Mesangial cell (primary cell): ENCODE data around the gene RABL2B. TPM values are rescaled to one million over a fixed set of nuclear protein-coding genes. Genes with fewer than 3 reads are reported as not detected.

Source experiments
- total RNA-seq: library from RNA; depleted of rRNA; stranded (reverse); fragments of >200 nt; gene quantifications from 2 replicates; pipeline ENCODE4 v1.2.3, GENCODE V29; 2015

The RABL2B gene
- total RNA-seq, result 16.5 and 18.1 TPM in 2 replicates

GRCh38 chr22:50783033-50783879, at the start of gene RABL2B:
TSS of gene RABL2B (minus strand) at chr22:50783636. CDS start at chr22:50782294, 1,342 bp downstream.

GRCh38 chr22:50737728-50738648, 45.4 kb downstream of the RABL2B start, which contains the start of gene ACR:
TSS of gene ACR (plus strand) at chr22:50738204. CDS start at chr22:50738236, 32 bp downstream.

Other genes with a start within 250 kb of the RABL2B start
- 0.16 and 1.3 TPM in 2 replicates for gene KLHDC7B, start 237.7 kb downstream of the RABL2B start, total RNA-seq
- not detected in 2 replicates for gene SYCE3, start 220.7 kb downstream of the RABL2B start, total RNA-seq
- gene CPT1B, start 205.2 kb downstream of the RABL2B start, total RNA-seq, result 1.9 TPM in 1 of 2 replicates, not detected in the other
- gene CHKB, start 200.8 kb downstream of the RABL2B start, total RNA-seq, result 36.7 and 69.5 TPM in 2 replicates
- gene MAPK8IP2, start 182.8 kb downstream of the RABL2B start, total RNA-seq, result 0.33 and 1.0 TPM in 2 replicates
- 20.9 and 59.3 TPM in 2 replicates for gene ARSA, start 155.5 kb downstream of the RABL2B start, total RNA-seq
- 2.3 and 4.9 TPM in 2 replicates for gene SHANK3, start 110.8 kb downstream of the RABL2B start, total RNA-seq
- gene ACR, start 45.4 kb downstream of the RABL2B start, total RNA-seq, result not detected in 2 replicates